A549 treated with CpdA at 1 μM for 4 hours (cell line): ENCODE results near the gene EPM2AIP1. TPM values are rescaled to one million over a fixed set of nuclear protein-coding genes. Genes with fewer than 3 reads are reported as not detected.

Experiments used
- total RNA-seq: library from RNA; stranded (reverse); fragments of 200-300 nt; extraction: Qiagen RNA extraction; gene quantifications from 5 replicates; pipeline ENCODE4 v1.2.3, GENCODE V29; 2022; ENCODE audit warnings: low read depth

EPM2AIP1 gene
- 4.9 to 7.4 TPM (median 5.9 TPM) in 5 replicates for total RNA-seq

DNA sequence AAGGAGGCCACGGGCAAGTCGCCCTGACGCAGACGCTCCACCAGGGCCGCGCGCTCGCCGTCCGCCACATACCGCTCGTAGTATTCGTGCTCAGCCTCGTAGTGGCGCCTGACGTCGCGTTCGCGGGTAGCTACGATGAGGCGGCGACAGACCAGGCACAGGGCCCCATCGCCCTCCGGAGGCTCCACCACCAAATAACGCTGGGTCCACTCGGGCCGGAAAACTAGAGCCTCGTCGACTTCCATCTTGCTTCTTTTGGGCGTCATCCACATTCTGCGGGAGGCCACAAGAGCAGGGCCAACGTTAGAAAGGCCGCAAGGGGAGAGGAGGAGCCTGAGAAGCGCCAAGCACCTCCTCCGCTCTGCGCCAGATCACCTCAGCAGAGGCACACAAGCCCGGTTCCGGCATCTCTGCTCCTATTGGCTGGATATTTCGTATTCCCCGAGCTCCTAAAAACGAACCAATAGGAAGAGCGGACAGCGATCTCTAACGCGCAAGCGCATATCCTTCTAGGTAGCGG is at the start of gene EPM2AIP1:
EPM2AIP1 (minus strand) TSS at position 326 of the 520 bp plus-strand sequence; CDS start at position 272, 54 bp downstream.

GRCh38 chr3:36993326-36994283 is 674 bp upstream of the EPM2AIP1 start, which contains the start of gene MLH1:
MLH1 (plus strand) TSS chr3:36993518; CDS start chr3:36993548, 30 bp downstream.

GRCh38 chr3:36944641-36945270 is 48.2 kb downstream of the EPM2AIP1 start, which contains the start of gene TRANK1:
TRANK1 (minus strand) TSS chr3:36945054; CDS start chr3:36944809, 245 bp downstream.

Other genes starting within 250 kb of the EPM2AIP1 start
- gene DCLK3, start 228.6 kb downstream of the EPM2AIP1 start, total RNA-seq, result not detected in 5 replicates
- gene TRANK1, start 48.1 kb downstream of the EPM2AIP1 start, total RNA-seq, result 1.5 to 3.1 TPM (median 1.7 TPM) in 5 replicates
- 32.5 to 39.1 TPM (median 32.9 TPM) in 5 replicates for gene MLH1, start 387 bp upstream of the EPM2AIP1 start, total RNA-seq
- gene LRRFIP2, start 181.5 kb upstream of the EPM2AIP1 start, total RNA-seq, result 49.8 to 61.0 TPM (median 54.8 TPM) in 5 replicates